CD4-positive, CD25-positive, alpha-beta regulatory T cell (primary cell): ENCODE measurements around the gene PLEKHA4. TPM values are rescaled to one million over a fixed set of nuclear protein-coding genes. Genes with fewer than 3 reads are reported as not detected.

Experiments used
- ATAC-seq, 2 donors: fragments of 150-1000 bp; cut with Tn5 transposase; one replicate each; pipeline ENCODE4 v1.10.0; 2021; ENCODE audit warnings: low read depth in 2 of 2, moderate number of reproducible peaks in 2 of 2, moderate library complexity in 1 of 2
- DNase-seq, 3 donors: peaks; one replicate each; pipeline versions ENCODE4 v3.0.0 to v3.0.0-alpha.2; 2012 to 2022; ENCODE audit warnings: mixed read lengths in 1 of 3
- H3K27ac ChIP-seq: one replicate; pipeline ENCODE4 v1.7.0; 2013; ENCODE audit warnings: mild to moderate bottlenecking, low read length; ENCODE audit not compliant: insufficient read depth, poor library complexity, severe bottlenecking
- H3K27me3 ChIP-seq: one replicate; pipeline ENCODE4 v1.7.0; 2013; ENCODE audit warnings: low read length; ENCODE audit not compliant: control insufficient read depth, insufficient read depth
- H3K36me3 ChIP-seq: one replicate; pipeline ENCODE4 v1.7.0; 2013; ENCODE audit warnings: mild to moderate bottlenecking, low read length, moderate library complexity; ENCODE audit not compliant: control insufficient read depth, insufficient read depth
- H3K4me1 ChIP-seq: 2 replicates; pipeline ENCODE4 v1.7.0; 2013; ENCODE audit warnings: mild to moderate bottlenecking, low read length; ENCODE audit not compliant: insufficient read depth, control insufficient read depth, poor library complexity, severe bottlenecking
- H3K4me3 ChIP-seq: one replicate; pipeline ENCODE4 v1.7.0; 2013; ENCODE audit warnings: low read depth, mild to moderate bottlenecking, low read length, moderate library complexity
- H3K9me3 ChIP-seq, 2 experiments: 1 replicate in 1 of 2; 2 replicates in 1 of 2; pipeline ENCODE4 v1.7.0; 2013; ENCODE audit warnings: low read length in 2 of 2, mild to moderate bottlenecking in 1 of 2, moderate library complexity in 1 of 2; ENCODE audit not compliant: control insufficient read depth in 2 of 2
- H3K27ac Mint-ChIP-seq, 3 donors: one replicate each; pipeline ENCODE4 v1.8.0; 2020 to 2022; ENCODE audit warnings: mild to moderate bottlenecking in 3 of 3, mixed read lengths in 3 of 3, moderate library complexity in 2 of 3
- H3K27me3 Mint-ChIP-seq: one replicate; pipeline ENCODE4 v1.8.0; 2022; ENCODE audit warnings: mild to moderate bottlenecking, mixed read lengths
- H3K36me3 Mint-ChIP-seq: one replicate; pipeline ENCODE4 v1.8.0; 2020; ENCODE audit warnings: mixed read lengths
- H3K4me1 Mint-ChIP-seq, 4 donors: one replicate each; pipeline ENCODE4 v1.8.0; 2020 to 2022; ENCODE audit warnings: mixed read lengths in 4 of 4, mild to moderate bottlenecking in 1 of 4
- H3K4me3 Mint-ChIP-seq, 4 donors: one replicate each; pipeline ENCODE4 v1.8.0; 2020 to 2022; ENCODE audit warnings: mild to moderate bottlenecking in 4 of 4, mixed read lengths in 4 of 4, moderate library complexity in 3 of 4
- H3K9me3 Mint-ChIP-seq, 7 donors: one replicate each; pipeline ENCODE4 v1.8.0; 2020 to 2022; ENCODE audit warnings: mixed read lengths in 7 of 7, mild to moderate bottlenecking in 3 of 7, moderate library complexity in 2 of 7
- polyA plus RNA-seq, 4 donors: library from polyadenylated mRNA; unstranded; fragments of 300-500 nt; fragmentation: Illumina TruSeq; gene quantifications; one replicate each; pipeline ENCODE4 v1.2.3, GENCODE V29; 2021
- total RNA-seq: library from RNA; stranded (reverse); gene quantifications from one replicate; pipeline ENCODE4 v1.2.3, GENCODE V29; 2022

PLEKHA4 gene
- total and polyA plus RNA-seq, 5 donors from 2014 or later = 0.84 to 4.6 (median 1.8) TPM

- H3K4me3 Mint-ChIP-seq = no peak overlapping the region
- no peaks in the 10 kb centered on the region for H3K4me1 ChIP-seq
- ATAC-seq = no peak
- peaks cover 0 to 5% (median 2%) of the 10 kb centered on the region in 4 donors for H3K4me1 Mint-ChIP-seq
- H3K9me3 Mint-ChIP-seq = no peaks in the 10 kb centered on the region
- no peaks in the 10 kb centered on the region for H3K27me3 Mint-ChIP-seq
- no peak overlapping the region for H3K4me3 ChIP-seq
- no peak overlapping the region for H3K27ac Mint-ChIP-seq
- no peaks in the 10 kb centered on the region for H3K36me3 Mint-ChIP-seq
- H3K36me3 ChIP-seq = no peaks in the 10 kb centered on the region
- H3K27ac ChIP-seq = no peak overlapping the region
- DNase-seq = no peak
- no peaks in the 10 kb centered on the region for H3K9me3 ChIP-seq
- H3K27me3 ChIP-seq = no peaks in the 10 kb centered on the region
Observed at GRCh38 chr19:48818234-48818820, 50.1 kb downstream of the PLEKHA4 start.

GRCh38 chr19:48817585-48818124 is 50.8 kb downstream of the PLEKHA4 start:
- no peak overlapping the region for H3K27ac ChIP-seq
- Mint-ChIP-seq H3K4me1 (peaks cover 0 to 9% (median 5%) of the 10 kb centered on the region in 4 donors), H3K36me3 (no peaks in the 10 kb centered on the region), H3K27me3 (no peaks in the 10 kb centered on the region), H3K9me3 (no peaks in the 10 kb centered on the region), H3K27ac (no peak overlapping the region), H3K4me3 (no peak overlapping the region)
- H3K9me3 ChIP-seq = no peaks in the 10 kb centered on the region
- DNase-seq (no peak), ATAC-seq (no peak)
- H3K4me1 ChIP-seq = peaks cover 1% of the 10 kb centered on the region
- H3K36me3 ChIP-seq = no peaks in the 10 kb centered on the region
- no peak overlapping the region for H3K4me3 ChIP-seq
- no peaks in the 10 kb centered on the region for H3K27me3 ChIP-seq

GRCh38 chr19:48815870-48816501 is 52.4 kb downstream of the PLEKHA4 start:
- H3K9me3 ChIP-seq = no peaks in the 10 kb centered on the region
- H3K27me3 Mint-ChIP-seq = no peaks in the 10 kb centered on the region
- H3K36me3 ChIP-seq = no peaks in the 10 kb centered on the region
- peaks cover 16% of the 10 kb centered on the region for H3K4me1 ChIP-seq
- H3K27me3 ChIP-seq = no peaks in the 10 kb centered on the region
- no peaks in the 10 kb centered on the region for H3K36me3 Mint-ChIP-seq
- H3K4me3 Mint-ChIP-seq = peak overlapping the region in 1 of 4 donors; percentile 0
- peaks cover 0 to 1% (median 0%) of the 10 kb centered on the region in 7 donors for H3K9me3 Mint-ChIP-seq
- peak in 1 of 3 donors; percentile 47 for DNase-seq
- ATAC-seq = no peak
- H3K27ac ChIP-seq = no peak overlapping the region
- peaks cover 0 to 17% (median 8%) of the 10 kb centered on the region in 4 donors for H3K4me1 Mint-ChIP-seq
- H3K4me3 ChIP-seq = no peak overlapping the region
- peak overlapping the region; percentile 39 to 62 (median 52) for H3K27ac Mint-ChIP-seq

DNA sequence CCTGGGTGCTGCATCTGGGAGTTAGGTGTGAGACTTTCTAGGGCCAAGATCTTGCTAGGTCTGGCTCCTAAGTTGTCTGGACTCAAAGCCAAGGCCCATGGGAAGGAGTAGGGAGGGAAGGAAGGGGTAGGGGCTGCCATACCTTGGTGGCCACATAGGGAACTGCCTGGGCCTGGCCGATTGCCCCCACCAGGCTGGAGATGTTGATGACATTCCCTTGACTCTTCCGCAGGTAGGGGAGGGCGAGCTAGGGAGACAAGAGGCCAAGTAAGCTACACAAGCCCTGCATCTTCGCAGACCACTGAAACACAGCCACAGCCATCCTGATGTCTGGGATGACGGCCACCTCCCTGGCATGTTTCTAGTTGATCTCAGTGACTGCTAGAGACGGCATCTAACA is 53.5 kb downstream of the PLEKHA4 start:
- DNase-seq = no peak
- no peaks in the 10 kb centered on the region for H3K9me3 ChIP-seq
- Mint-ChIP-seq H3K9me3 (peaks cover 0 to 1% (median 0%) of the 10 kb centered on the region in 7 donors), H3K4me1 (peaks cover 0 to 25% (median 12%) of the 10 kb centered on the region in 4 donors), H3K36me3 (no peaks in the 10 kb centered on the region), H3K4me3 (peak overlapping the region in 1 of 4 donors; percentile 43), H3K27ac (peak overlapping the region in 2 of 3 donors; percentile 52 to 78), H3K27me3 (no peaks in the 10 kb centered on the region)
- H3K4me3 ChIP-seq = no peak overlapping the region
- ATAC-seq = no peak
- H3K4me1 ChIP-seq = peaks cover 25% of the 10 kb centered on the region
- no peaks in the 10 kb centered on the region for H3K27me3 ChIP-seq
- no peaks in the 10 kb centered on the region for H3K36me3 ChIP-seq
- H3K27ac ChIP-seq = no peak overlapping the region

- no peak for ATAC-seq
- Mint-ChIP-seq H3K36me3 (no peaks in the 10 kb centered on the region), H3K27ac (no peak overlapping the region)
Observed at GRCh38 chr19:48813123-48813913, 55.1 kb downstream of the PLEKHA4 start.

DNA sequence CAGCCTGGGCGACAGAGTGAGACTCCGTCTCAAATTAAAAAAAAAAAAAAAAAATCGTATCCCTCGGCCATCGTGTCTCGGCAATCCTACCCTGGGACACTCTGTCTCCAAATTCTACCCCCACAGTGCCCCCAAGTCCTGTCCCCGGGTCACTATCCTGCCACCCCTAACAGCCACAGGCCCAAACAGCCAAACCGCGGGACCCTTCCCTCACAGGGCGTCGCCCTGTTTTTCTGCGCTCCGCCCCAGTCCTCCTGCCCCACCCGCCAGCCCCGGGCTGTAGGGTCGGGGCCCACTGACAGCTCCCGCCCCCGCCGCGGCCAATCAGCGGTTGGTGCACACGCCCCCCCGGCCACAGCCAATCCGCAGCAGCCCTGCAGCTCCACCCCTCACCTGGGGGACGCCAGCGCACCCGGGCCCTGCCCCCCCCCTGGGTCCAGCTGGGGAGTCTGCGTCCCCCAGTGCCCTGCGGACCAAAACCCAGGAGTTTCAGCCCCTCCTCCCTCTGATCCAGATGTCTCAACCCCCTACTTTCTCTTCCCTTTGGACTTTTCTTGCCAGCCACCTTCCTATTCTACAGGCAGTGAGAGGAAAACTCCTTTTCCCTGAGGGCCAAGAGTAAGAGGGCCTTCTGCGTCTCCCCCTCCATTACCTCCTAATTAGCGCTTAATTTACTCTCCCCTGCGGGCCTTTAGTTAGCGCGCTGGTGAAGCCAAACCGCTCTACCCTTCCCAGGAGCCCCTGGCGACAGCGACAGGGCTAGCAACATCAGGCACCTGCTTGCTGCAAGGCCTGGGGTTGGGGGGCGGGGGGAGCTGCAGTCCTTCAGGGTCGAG is 56.1 kb downstream of the PLEKHA4 start:
- Histone ChIP-seq H3K27me3 (no peaks in the 10 kb centered on the region), H3K4me1 (peaks cover 29% of the 10 kb centered on the region), H3K9me3 (no peaks in the 10 kb centered on the region), H3K4me3 (peak overlapping the region; percentile 26), H3K27ac (no peak overlapping the region), H3K36me3 (no peaks in the 10 kb centered on the region)
- peak overlapping the region; percentile 20 to 81 (median 29) for H3K27ac Mint-ChIP-seq
- ATAC-seq (peak; percentile 57 to 70), DNase-seq (peak; percentile 35 to 92 (median 57))
- peaks cover 0 to 1% (median 0%) of the 10 kb centered on the region in 7 donors for H3K9me3 Mint-ChIP-seq
- peak overlapping the region; percentile 81 to 91 (median 88) for H3K4me3 Mint-ChIP-seq
- H3K4me1 Mint-ChIP-seq = peaks cover 0 to 43% (median 25%) of the 10 kb centered on the region in 4 donors
- no peaks in the 10 kb centered on the region for H3K27me3 Mint-ChIP-seq
- no peaks in the 10 kb centered on the region for H3K36me3 Mint-ChIP-seq

More at GRCh38 chr19:48813123-48813913, 55.1 kb downstream of the PLEKHA4 start:
- no peaks in the 10 kb centered on the region for H3K27me3 Mint-ChIP-seq
- H3K9me3 ChIP-seq = no peaks in the 10 kb centered on the region
- H3K27ac ChIP-seq = no peak overlapping the region
- no peak for DNase-seq
- H3K4me1 ChIP-seq = peaks cover 29% of the 10 kb centered on the region
- H3K36me3 ChIP-seq = no peaks in the 10 kb centered on the region
- no peaks in the 10 kb centered on the region for H3K27me3 ChIP-seq
- no peak overlapping the region for H3K4me3 ChIP-seq
- H3K4me1 Mint-ChIP-seq = peaks cover 0 to 35% (median 19%) of the 10 kb centered on the region in 4 donors
- H3K4me3 Mint-ChIP-seq = peak overlapping the region; percentile 65 to 91 (median 82)
- H3K9me3 Mint-ChIP-seq = peaks cover 0 to 1% (median 0%) of the 10 kb centered on the region in 7 donors

GRCh38 chr19:48810151-48810550 is 58.3 kb downstream of the PLEKHA4 start:
- Mint-ChIP-seq H3K4me1 (peaks cover 0 to 45% (median 27%) of the 10 kb centered on the region in 4 donors), H3K27ac (peak overlapping the region; percentile 76 to 88 (median 78)), H3K9me3 (peaks cover 0 to 1% (median 0%) of the 10 kb centered on the region in 7 donors), H3K27me3 (no peaks in the 10 kb centered on the region), H3K4me3 (peak overlapping the region; percentile 70 to 95 (median 88)), H3K36me3 (no peaks in the 10 kb centered on the region)
- peak in 1 of 3 donors; percentile 43 for DNase-seq
- ATAC-seq = no peak
- peak overlapping the region; percentile 24 for H3K27ac ChIP-seq
- no peaks in the 10 kb centered on the region for H3K36me3 ChIP-seq
- H3K9me3 ChIP-seq = no peaks in the 10 kb centered on the region
- peak overlapping the region; percentile 65 for H3K4me3 ChIP-seq
- H3K27me3 ChIP-seq = no peaks in the 10 kb centered on the region
- H3K4me1 ChIP-seq = peaks cover 29% of the 10 kb centered on the region
